HG03196 (cell line): ENCODE measurements around the gene VWA8.
A peak's percentile ranks its signal among the peaks of the same experiment; 100 is the strongest.

Source experiments
- ATAC-seq: cut with Tn5 transposase; IDR thresholded peaks from one replicate; pipeline ENCODE4 v1.9.1; 2021; ENCODE audit not compliant: unreplicated experiment

The VWA8 gene

DNA sequence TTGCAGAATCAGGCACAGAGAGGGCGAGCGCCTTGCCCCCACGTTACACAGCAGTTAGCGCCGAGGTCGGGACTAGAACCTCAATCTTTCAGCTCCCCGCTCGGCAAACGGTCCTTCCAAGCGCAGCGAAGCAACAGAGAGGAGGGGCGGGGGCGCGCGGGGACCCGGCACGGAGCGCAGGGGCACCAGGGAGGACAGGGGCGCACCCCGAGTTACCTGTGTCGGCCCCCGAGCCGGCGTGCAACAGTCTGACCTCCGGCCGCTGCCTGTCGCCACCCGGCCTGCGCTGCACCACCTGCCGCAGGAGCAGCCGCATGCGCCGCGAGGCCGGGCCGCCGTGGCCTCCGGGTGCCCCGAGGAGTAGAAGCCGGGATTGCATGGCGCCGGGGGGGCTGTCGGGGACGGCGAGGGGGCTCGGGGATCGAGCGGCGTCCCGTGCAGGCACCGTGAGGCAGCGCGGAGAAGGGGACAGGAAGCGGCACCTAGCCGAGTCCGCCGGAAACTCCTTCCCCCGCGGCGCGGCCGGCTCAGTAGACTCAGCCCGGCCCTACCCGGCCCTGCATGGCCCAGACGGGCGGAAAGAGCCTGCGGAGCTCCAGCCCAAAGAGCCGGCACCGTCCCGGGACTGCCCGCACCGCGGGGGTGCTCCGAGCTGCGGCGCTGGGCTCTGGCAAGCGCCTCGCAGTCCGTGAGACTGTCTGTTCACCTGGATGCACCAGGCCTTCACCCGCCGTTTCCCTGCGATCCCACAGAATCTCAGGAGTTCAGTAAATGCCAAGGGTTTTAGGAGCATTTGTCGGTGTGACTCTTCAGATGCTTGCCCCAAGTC lies at the start of gene VWA8:
TSS of gene VWA8 (minus strand) at position 473 of the 829 bp plus-strand sequence. CDS start at position 379, 94 bp downstream.
- ATAC-seq: peak; percentile 83

DNA sequence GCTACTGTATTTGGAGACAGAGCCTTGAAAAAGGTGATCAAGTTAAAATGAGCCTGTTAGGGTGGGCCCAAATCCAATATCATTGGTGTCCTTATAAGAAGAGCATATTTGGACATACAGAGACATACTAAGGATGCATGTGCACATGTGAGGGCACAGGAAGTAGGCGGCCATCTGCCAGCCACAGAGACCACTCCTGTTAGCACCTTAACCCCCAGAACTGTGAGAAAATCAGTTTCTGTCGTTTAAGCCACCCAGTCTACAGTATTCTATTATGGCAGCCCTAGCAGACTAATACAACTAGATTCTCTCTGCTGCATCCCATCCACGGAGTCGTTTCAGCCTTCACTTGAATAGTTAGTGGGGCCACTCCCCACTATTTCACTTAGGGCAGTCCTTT lies 48.1 kb upstream of the VWA8 start:
- ATAC-seq: no peak

DNA sequence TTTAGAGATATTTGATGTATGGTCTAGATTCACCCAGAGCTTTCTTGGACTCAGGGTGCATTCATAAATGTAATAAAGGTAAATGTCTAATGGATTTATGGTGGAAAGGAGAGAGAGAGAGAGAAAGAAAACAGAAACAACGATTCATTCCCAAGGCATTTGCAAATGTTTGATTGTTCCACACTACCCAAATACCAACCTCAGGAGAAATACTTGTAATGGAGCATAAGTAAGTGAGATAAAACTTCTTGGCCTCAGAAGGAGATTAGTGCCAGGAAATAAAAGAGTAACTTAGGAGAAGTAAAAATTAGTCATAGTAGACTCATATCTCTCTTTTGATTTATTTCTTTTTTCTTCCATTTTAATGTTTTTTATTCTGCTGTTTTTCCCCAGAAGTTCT lies 46.9 kb upstream of the VWA8 start:
- no peak for ATAC-seq

DNA sequence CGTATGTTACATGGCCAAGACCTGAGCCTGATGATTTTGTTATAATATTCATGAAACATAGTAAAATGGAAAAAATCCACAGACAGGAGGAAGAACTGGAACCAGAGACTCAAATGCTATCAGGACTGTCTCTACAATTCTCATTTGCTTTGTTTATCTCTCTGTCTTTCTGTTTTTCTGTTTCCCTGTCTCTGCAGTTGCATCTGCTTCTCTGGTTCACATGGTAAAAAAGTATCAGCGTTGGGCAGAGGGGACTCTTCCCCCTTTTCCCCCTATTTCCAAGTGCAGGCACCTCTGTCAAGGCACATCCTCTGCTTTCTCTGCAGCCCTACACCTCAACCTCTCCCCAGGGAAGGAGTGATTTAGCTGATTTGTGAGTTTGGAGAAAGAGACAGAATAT lies 41.2 kb upstream of the VWA8 start:
- ATAC-seq: no peak

DNA sequence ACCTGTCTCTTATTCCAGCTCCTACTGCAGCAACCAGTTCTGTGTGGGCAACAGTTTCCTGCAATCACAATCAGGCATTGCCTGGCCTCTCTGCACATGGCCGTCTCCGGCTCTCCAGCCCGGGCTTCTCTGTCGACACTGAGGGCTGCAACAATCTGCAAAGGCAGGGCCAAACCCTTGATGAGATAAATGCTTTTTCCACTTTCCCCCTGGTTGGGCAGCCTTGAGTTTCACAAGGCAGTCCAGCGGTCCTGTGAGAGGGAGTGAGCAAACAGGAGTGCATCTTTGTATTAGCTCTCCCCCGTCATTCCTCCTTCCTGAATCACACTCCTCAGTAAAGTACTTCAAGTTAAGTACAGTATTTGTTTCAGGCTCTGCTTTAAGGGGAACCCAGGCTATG lies 40.7 kb upstream of the VWA8 start:
- no peak for ATAC-seq

DNA sequence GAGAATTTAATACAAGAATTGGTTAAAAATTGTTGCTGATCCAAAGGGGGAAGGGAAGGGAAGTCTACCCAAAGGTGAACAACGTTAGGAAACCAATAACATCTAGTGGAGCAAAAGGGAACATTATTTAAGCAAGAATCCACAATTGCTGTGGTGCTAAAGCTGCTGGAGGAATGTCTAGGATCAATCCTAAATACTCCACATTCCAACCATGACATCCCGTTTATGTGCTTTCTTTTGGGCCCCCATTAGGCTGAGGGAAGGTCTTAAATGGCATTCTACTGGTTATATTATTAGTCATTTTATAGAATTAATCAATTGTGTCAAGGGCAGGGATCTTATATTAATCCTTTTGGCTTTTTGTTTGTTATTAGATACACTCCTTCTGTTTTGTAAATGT lies 39.9 kb upstream of the VWA8 start:
- no peak for ATAC-seq

DNA sequence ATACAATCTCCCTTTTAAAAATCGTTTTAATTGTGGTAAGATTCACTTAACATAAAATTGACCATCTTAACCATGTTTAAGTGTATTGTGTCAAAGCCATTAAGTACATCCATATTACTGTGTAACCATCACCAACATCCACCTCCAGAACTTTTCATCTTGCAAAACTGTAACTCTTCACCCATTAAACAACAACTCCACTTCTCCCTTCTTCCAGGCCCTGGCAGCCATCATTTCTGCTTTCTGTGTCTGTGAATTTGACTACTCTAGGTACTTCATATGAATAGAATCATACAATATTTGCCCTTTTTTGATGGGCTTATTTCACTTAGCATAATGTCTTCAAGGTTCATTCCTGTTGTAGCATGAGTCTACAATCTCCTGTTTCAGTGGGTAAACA lies 36.5 kb upstream of the VWA8 start:
- no peak for ATAC-seq

DNA sequence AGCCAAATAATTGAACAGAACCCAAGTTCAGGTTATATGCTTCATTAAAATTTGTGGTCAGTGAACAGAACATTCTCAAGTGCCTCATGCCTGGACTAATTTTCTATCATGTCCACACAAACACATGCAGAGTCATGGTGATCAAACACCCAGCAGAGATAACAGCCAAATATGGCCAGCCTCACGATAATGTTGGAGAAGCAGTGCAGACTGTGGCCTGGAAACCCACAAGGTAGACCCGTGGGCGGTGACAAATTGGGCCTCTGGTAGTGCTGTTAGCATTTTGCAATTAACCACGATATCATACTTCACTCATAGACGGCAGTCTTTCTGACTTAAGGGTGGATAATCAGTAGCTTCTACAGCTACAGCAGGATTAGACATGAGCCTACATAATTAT lies 35.0 kb upstream of the VWA8 start:
- no peak for ATAC-seq

DNA sequence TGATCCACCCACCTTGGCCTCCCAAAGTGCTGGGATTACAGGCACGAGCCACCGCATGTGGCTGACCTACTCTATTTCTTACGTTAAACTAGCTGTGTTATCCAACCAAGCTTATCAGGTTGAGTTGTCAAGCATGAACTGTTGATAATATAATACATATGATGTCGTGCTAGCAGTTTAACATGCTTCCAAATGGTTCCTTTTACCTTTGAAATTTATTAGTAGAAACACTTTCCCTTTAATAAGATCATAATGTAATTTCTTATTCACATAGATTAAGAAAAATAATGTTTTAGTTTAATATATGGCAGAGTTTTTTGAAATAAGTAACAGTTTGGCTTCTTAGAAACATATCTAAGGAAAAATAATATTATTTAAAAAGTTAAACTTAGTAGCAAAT lies 34.4 kb upstream of the VWA8 start:
- ATAC-seq: no peak

DNA sequence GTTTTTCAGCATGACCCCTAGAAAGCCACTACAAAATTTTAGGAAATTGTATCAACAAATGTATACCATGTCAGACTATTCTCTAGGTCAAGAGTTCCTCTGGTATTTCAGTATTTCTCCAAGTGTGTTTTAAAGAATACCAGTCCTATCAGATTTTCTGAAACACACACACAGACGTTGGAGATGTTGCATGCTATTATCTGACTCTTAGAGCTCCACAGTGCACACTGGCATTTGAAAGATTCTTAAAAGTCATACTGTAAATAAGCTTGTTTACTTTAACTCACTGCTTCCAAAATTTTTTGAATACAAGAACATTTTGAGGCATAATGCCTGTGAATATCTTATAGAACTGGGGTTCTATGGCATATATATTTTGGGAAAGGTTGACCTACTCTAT lies 33.8 kb upstream of the VWA8 start:
- ATAC-seq: no peak

DNA sequence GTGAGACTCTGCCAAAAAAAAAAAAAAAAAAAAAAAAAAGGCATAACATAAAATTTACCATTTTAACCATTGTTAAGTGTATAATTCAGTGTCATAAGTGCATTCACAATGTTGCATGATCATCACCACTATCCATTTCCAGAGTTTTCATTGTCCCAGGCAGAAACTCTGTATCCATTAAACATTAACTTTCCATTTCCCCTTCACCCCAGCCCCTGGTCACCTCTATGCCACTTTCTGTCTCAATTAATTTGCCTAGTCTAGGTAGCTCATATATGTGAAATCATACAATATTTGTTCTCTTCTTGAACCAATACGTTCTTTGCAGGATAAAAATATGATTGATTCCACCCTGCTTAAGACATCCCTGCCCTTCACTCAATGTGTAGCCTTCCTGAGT lies 31.0 kb upstream of the VWA8 start:
- no peak for ATAC-seq

DNA sequence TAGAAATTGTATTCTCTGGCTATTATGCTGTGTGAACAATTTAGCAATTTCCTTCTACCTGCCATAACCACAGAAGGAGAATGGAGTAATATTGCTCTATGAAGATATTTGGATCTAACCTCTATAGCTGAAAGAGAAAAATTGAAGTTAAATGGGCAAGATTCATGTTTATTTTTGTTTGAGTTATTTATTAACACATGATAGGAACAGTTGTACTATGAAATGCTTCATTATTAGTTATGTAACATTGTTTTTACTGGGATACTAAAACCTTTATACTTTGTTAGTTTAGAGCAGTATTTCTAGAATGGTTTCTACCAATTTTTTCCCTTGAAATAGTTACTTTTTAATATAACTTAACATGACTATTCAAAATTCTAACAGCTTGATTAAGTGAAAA lies 27.3 kb upstream of the VWA8 start:
- ATAC-seq: no peak

DNA sequence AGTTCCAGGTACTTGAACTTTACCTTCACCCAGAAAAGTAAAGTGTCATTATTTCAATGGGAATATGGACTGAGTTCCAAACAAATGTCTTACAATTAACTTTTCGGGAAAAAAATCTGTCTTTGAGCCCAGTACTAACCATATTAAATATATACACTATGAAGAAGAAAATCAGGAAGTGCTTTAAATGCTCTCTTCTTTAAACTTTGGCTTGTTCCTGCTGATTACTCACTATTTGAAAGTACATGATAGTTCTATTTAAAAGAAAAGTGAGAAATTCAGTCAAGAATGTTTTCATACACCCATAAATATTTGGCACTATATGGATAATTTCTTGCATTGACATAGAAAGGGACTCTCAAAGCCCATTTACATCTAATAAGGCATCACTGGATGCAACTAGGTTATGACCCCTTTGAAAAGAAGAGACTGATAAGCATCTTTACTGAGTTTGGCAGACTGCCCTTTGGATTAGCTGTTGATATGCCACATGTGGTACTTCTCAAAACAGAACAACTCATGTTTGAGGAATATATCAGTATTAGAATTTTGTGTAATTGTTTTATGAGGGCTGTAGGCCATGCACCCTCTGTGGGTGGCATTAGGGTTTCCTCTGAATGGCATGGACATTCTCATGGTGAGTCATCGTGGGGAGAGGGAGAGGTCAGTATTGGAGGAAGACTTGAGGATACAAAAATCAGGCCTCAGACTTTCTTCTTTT lies 25.0 kb upstream of the VWA8 start:
- no peak for ATAC-seq

DNA sequence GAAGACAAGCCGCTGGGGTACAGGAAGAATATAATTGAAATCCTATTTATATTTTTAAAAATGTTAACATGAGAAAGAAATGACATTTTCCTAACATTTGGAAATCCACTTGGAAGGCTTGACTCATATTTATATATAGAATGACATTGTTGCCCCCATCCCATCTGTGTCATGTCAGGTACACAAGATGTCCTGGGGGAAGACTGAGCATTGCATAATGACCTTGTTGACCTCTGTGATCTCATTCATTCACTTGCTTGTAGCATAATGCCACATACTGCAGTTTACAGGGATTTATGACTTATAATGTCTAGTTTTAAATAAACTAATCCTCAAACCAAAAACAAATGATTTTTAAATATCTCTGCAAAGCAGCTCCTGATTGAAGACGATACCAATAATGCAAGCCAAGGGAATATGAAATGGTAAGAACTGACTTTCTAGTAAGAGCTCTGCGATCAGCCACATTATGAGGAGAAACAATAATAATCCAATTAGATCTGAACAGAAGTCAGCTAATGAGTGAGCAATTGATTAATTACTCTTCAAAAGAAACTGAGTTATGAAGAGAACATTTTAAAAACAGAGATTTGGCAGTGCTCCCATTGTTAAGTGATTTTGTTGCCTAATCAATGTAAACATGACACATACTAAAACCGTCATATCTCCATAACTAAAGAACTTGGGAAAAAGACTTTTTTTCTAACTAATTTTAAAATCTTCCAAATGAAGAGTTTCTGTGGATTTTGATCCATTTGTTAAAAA lies 21.2 kb upstream of the VWA8 start:
- no peak for ATAC-seq

DNA sequence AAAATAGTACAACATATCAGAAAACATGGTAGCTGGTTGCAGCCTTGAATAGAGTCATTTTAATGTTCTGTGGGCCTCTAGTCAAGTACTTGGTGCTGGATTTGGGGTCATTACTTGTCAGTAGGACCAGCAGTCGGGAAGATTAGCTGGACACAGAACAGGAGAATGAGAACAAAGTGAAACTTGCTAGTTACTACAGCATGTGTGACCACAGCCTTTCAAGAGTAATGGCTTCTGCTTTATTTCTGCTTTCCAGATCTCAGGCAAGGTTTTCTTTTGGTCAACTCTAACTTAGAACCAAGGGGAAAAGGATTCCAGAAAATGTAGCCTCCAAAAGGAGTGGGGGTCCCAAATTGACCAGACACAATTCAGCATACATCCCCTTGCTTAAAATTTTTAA lies 17.1 kb upstream of the VWA8 start:
- no peak for ATAC-seq

DNA sequence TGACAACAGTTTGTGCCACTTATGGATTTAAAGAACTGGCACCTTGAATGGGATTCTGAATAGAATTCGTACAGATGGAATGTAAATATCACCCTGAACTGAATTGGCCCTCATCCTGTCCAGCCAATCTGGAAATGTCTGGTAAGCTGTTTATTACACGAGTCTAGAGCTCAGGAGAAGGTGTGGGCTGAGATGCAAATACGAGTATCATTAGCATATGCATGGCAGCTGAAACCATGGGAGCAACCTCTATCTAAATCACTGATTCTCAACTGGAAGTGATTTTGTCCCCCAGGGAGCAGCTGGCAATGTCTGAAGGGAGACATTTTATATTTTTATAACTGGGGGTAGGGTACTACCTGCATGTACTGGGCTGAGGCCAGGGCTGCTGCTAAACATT lies 15.6 kb upstream of the VWA8 start:
- ATAC-seq: no peak

DNA sequence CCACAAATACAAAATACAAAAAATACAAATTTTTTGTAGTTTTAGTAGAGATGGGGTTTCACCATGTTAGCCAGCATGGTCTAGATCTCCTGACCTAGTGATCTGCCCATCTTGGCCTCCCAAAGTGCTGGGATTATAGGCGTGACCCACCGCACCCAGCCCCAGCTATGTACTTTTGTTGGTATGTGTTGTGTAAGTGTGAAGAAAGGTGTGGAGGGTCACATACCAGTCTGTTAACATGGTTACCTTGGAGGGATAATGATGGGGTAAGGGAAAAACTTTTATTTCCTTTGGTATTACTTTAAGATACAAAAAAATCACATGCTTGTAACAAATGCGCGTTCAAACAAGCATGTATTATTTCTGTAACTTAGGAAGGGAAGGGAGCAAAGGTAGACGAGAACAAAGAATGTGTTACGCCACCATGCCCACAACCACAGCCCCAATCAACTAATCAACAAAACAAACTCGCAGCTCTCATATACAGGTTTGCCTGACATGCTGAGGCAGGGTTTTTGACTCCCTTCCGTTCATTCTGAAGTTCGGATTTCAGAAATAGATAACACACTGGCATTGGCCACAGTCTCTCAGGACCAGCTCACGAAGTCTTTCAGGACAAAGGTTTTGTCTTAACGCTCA lies 13.5 kb upstream of the VWA8 start:
- ATAC-seq: no peak

DNA sequence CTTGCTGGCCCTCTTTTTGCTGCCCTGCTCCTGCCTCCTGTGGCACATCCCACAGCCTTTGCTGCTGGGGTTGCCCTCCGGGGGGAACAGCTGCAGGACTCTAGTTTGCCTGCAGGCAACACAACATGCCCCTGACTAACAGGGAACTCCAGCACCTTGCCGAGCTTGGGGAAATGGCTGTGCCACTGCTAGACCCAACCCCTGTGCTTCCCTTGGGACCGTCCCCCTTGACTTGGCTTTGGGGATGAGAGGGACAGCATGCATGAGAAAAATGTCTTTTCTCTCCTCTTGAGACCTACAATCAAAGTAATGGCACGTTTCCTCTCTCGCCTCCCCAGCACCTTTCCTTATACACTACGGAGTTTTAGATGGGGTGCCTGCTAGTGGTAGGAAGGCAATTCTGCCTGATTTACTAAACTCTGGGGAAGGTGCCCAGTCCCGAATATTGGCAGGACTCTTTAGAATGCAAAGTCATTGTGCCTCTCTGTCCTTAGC lies 12.4 kb upstream of the VWA8 start:
- no peak for ATAC-seq

DNA sequence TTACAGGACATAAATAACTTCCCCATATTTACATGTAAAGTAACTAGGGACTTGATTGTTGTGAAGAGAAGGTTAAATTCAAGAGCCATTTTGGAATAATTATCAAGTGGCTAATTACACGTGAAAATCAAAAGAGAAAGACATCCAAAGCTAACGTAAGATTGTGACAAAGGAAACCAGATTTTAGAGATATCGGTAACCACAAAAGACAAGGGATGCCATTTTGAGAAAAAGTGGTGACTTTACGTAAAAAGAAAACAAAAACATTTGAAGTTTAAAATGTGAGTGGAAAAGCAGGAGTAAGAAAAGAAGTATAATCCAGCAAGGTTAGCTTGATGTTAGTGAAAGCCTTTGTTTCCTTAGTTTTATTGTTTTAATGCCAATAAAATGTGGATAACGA lies 10.9 kb upstream of the VWA8 start:
- no peak for ATAC-seq

DNA sequence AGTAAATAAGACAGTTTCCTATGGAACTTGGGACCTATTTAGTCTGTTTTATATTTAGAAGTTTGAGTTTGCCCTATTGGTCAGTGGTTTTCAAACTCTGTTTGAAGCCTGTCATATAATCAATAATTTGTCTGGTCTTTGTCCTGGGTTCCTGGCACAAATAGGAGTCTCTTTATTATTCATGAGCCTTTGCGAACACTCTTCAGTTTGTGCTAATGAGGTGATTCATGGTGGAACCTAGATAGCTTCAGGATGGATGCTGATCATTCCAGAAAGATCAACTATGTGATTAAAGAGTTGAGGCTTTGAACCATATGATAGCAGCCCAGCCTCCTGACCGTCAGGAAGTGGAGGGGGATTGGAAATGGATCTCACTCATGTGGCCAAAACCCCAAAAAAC lies 10.0 kb upstream of the VWA8 start:
- no peak for ATAC-seq

DNA sequence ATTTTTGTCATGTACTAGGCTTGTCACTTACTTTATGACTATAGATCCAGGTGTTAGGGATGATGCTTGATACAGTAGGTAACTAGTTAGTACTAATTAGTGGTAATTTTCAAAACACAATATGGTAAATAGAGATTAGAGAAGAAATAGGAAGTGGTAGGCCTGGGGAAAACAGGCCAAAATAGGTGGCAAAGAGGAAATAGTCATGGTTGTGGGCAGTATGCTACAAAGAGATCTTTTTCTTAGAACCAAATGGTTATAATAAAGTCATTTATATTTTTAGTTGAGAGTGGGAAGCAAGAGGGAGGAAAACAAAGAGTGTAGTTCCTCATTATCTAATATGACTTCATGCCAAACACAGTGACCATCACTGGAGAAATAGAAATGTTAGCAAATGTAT lies 9.1 kb upstream of the VWA8 start:
- ATAC-seq: no peak
